ENCODE measurements around the gene MEGF11. TPM values are rescaled to one million over a fixed set of nuclear protein-coding genes. Genes with fewer than 3 reads are reported as not detected.

MEGF11 gene
- total RNA-seq, 1 donor from 2014 or later = 0.25 TPM

DNA sequence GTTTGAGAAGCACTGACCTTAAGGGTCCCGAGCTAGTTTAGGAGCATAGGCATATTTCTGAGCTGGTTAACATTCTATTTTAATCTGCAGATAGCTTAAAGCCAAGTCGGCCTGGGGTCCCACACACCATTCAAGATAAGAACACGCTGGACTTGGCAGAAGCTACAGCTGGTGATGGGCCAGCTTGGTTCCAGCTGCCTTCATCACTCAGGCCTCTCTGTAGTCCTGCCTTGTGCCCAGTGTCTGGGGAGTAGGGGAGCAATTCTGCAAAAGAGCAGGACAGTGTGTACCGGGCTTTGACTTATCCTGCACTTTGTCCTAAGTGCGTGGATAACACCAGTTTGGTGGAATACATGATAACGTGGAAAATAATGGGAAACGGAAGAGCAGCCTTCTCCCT lies 164.5 kb downstream of the MEGF11 start:
- Histone ChIP-seq H3K4me3 (no peak overlapping the region), H3K36me3 (no peaks in the 10 kb centered on the region), H3K9me3 (no peaks in the 10 kb centered on the region), H3K27me3 (no peaks in the 10 kb centered on the region), H3K4me1 (no peaks in the 10 kb centered on the region), H3K27ac (no peak overlapping the region)
- intact Hi-C loops (cut with DNase I) = no loop called here
- DNase-seq (ENCODE audit: extremely low spot score in 2 of 2) = no peak
- TF ChIP-seq POLR2AphosphoS5 (IDR thresholded peaks at IDR 0.05; ENCODE audit: insufficient read depth in 1 of 2, low read depth in 1 of 2) (no peak), POLR2A (IDR thresholded peaks at IDR 0.05) (no peak)
- TF ChIP-seq, protein P1, sequence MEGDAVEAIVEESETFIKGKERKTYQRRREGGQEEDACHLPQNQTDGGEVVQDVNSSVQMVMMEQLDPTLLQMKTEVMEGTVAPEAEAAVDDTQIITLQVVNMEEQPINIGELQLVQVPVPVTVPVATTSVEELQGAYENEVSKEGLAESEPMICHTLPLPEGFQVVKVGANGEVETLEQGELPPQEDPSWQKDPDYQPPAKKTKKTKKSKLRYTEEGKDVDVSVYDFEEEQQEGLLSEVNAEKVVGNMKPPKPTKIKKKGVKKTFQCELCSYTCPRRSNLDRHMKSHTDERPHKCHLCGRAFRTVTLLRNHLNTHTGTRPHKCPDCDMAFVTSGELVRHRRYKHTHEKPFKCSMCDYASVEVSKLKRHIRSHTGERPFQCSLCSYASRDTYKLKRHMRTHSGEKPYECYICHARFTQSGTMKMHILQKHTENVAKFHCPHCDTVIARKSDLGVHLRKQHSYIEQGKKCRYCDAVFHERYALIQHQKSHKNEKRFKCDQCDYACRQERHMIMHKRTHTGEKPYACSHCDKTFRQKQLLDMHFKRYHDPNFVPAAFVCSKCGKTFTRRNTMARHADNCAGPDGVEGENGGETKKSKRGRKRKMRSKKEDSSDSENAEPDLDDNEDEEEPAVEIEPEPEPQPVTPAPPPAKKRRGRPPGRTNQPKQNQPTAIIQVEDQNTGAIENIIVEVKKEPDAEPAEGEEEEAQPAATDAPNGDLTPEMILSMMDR (IDR thresholded peaks at IDR 0.05) = no peak

DNA sequence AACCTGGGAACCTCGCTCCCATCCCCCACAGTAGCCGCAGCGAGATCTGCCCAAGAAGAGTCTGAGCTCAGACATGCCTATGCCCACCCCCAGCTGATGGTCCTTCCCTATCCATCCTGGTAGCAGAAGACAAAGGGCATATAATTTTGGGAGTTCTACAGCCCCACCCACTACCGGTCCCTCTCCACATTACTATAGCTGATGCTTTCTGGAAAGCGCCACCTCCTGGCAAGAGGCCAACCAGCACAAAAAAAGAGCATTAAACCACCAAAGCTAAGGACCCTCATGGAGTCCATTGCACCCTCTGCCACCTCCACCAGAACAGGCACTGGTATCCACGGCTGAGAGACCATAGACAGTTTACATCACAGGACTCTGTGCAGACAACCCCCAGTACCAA lies 168.4 kb downstream of the MEGF11 start:
- Histone ChIP-seq H3K9me3 (no peaks in the 10 kb centered on the region), H3K36me3 (no peaks in the 10 kb centered on the region), H3K4me3 (no peak overlapping the region), H3K4me1 (peaks cover 9% of the 10 kb centered on the region), H3K27ac (no peak overlapping the region), H3K27me3 (no peaks in the 10 kb centered on the region)
- TF ChIP-seq POLR2AphosphoS5 (IDR thresholded peaks at IDR 0.05; ENCODE audit: insufficient read depth in 1 of 2, low read depth in 1 of 2) (no peak), POLR2A (IDR thresholded peaks at IDR 0.05) (no peak)
- TF ChIP-seq, protein P1 (IDR thresholded peaks at IDR 0.05) = no peak
- no peak for DNase-seq (ENCODE audit: extremely low spot score in 2 of 2)
- intact Hi-C loops (cut with DNase I) = no loop called here

DNA sequence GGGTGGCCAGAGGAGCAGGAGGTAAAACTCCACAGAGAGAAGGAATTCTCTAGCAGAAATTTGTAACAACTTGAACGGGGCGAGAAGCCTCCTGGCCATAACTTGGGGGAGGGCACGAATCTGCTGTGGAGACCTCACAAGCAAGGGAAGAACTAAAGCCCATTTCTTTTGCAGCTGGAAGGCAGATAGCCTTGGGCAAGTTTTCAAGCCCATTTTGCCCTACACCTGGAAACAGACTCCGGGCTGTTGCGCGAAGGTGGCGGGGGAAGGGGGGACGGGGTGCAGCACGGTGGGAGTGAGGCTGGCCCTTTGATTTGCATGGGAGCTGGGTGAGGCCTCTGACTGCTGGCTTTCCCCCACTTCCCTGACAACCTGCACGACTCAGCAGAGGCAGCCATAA lies 168.8 kb downstream of the MEGF11 start:
- no peak for DNase-seq (ENCODE audit: extremely low spot score in 2 of 2)
- intact Hi-C loops (cut with DNase I) = no loop called here

DNA sequence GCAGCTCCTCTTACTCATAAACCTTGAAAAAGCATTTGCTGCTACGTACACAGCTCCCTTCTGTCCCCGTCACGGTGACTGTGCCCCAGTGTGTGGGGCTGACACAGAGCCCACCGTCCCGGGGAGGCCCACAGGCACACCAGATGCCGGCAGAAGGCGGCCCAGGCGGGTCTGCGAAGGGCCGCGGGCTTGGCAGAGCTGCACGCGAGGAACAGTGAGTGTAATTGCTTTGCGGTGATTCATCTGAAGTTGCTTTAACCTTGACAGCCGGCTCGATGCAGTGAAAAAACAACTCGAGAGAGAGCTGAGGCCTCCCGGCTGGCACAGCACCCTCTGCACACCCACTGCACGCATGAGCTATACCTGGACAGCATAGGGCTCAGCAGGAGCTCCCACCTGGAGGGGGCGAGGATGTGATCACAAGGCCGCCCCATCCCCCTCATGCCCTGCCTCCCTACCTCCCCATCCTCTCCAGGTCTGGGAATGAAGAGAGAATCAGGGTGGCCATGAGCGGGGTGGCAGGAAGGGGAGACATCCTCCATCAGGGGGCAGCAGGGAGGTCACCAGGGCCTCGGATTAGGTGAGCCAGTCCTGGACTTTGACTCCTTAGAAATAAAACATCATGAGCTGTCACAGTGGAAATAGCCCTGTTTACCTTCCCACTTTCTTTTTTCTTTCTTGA lies 172.7 kb downstream of the MEGF11 start:
- no peak for DNase-seq (ENCODE audit: extremely low spot score in 2 of 2)
- intact Hi-C loops (cut with DNase I) = no loop called here
- H3K27ac ChIP-seq = no peak overlapping the region

More for the DNA sequence above, 168.8 kb downstream of the MEGF11 start:
- Histone ChIP-seq H3K27me3 (no peaks in the 10 kb centered on the region), H3K27ac (no peak overlapping the region), H3K4me3 (no peak overlapping the region), H3K4me1 (peaks cover 9% of the 10 kb centered on the region), H3K36me3 (no peaks in the 10 kb centered on the region), H3K9me3 (no peaks in the 10 kb centered on the region)
- TF ChIP-seq POLR2AphosphoS5 (IDR thresholded peaks at IDR 0.05; ENCODE audit: insufficient read depth in 1 of 2, low read depth in 1 of 2) = no peak
- TF ChIP-seq, protein P1 (IDR thresholded peaks at IDR 0.05) = no peak
- no peak for TF ChIP-seq POLR2A (IDR thresholded peaks at IDR 0.05)

DNA sequence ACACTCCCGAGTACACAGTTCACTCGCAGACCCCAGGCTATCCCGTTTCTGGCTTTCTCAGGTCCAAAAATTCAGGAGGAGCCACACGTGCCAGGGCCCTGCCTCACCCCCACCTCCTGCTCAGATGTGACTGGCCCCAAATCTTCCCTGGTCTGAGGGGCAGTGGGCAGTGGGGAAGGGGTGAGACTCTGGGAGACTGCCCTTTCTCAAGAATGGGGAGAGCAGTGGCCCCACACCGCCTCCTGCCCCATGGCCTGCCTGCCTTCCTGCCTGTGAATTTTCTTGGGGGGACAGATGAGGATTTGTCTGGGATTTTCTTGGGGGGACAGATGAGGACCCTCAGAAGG lies 174.6 kb downstream of the MEGF11 start:
- DNase-seq (ENCODE audit: extremely low spot score in 2 of 2) = no peak
- Histone ChIP-seq H3K36me3 (no peaks in the 10 kb centered on the region), H3K27ac (no peak overlapping the region), H3K4me3 (no peak overlapping the region), H3K4me1 (peaks cover 9% of the 10 kb centered on the region), H3K9me3 (no peaks in the 10 kb centered on the region), H3K27me3 (no peaks in the 10 kb centered on the region)
- intact Hi-C loops (cut with DNase I) = no loop called here
- no peak for TF ChIP-seq POLR2AphosphoS5 (IDR thresholded peaks at IDR 0.05; ENCODE audit: insufficient read depth in 1 of 2, low read depth in 1 of 2)
- TF ChIP-seq, protein P1 (IDR thresholded peaks at IDR 0.05) = no peak
- no peak for TF ChIP-seq POLR2A (IDR thresholded peaks at IDR 0.05)

More for the DNA sequence above, 172.7 kb downstream of the MEGF11 start:
- Histone ChIP-seq H3K36me3 (no peaks in the 10 kb centered on the region), H3K4me1 (peaks cover 9% of the 10 kb centered on the region), H3K27me3 (no peaks in the 10 kb centered on the region), H3K9me3 (no peaks in the 10 kb centered on the region), H3K4me3 (no peak overlapping the region)
- no peak for TF ChIP-seq POLR2A (IDR thresholded peaks at IDR 0.05)
- no peak for TF ChIP-seq POLR2AphosphoS5 (IDR thresholded peaks at IDR 0.05; ENCODE audit: insufficient read depth in 1 of 2, low read depth in 1 of 2)
- TF ChIP-seq, protein P1 (IDR thresholded peaks at IDR 0.05) = no peak
